ENCODE measurements around the gene MAGI1. TPM values are rescaled to one million over a fixed set of nuclear protein-coding genes. Genes with fewer than 3 reads are reported as not detected.

Gene MAGI1
- total and polyA plus RNA-seq, 10 donors = 3.5 to 104 (median 62.3) TPM

DNA sequence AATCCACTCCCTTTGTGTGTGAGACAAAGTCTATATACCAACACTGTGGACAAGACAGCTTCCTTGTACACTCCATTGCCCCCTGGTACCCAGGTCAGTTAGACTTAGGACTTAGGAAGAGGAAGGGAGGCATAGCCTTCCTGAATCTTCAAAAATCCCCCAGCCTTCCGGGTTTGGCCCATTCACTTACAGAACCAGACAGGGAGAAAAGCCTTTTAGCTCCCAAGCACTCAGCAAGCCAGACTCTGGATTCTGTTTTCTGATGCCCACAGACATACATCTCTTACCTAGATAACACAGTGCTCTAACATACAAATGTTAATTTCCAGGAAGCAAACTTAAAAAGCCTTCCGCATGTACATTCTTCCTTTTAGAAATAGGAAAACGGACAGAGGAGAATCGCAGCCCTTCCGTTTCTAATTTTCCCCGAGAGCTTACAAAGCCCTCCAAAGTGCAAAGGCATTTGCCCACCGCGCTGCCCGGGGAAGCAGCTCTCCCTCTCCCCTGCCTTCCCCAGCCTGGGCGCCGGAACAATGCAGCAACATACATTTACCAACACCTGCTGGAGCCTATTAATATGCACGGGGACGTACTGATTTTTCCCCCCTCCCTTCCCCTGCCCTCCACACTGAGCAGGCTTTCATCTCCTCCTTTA, 442.0 kb downstream of the MAGI1 start:
- intact Hi-C loops (cut with DNase I; ENCODE audit: low total_unique reads) = no loop called here
- no peak overlapping the region for H3K27ac ChIP-seq
- H3K27me3 ChIP-seq (replicated peaks in 1 of 7) = peaks cover 0 to 26% (median 0%) of the 10 kb centered on the region in 7 donors
- WGBS, 5 donors = 14 to 27% (median 16%) methylated on average over 13 of the region's 13 CpGs
- TF ChIP-seq CTCF (IDR thresholded peaks at IDR 0.05 in 8 of 11, conservative IDR thresholded peaks at IDR 0.05 in 3 of 11) = no peak
- no peak for TF ChIP-seq POLR2AphosphoS5 (IDR thresholded peaks at IDR 0.05)
- no peak for TF ChIP-seq POLR2A (IDR thresholded peaks at IDR 0.05)
- H3K4me1 ChIP-seq = peaks cover 0 to 23% (median 4%) of the 10 kb centered on the region in 6 donors
- no peaks in the 10 kb centered on the region for H3K36me3 ChIP-seq
- peak overlapping the region in 1 of 8 donors; percentile 31 for H3K4me3 ChIP-seq
- no peaks in the 10 kb centered on the region for H3K9me3 ChIP-seq
- no peak for DNase-seq

DNA sequence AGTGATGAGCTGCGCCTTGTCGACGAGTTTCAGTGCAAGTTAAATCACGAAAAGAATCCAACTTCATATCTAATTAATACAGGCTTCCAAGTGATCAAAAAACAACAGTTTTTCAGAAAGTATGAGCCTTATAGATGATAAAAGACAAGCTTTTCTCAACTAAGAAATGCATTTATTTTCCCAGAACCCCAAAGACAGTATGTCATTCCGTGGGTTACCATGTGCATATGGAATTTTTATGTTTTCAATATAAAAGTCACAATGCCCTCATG, 442.8 kb downstream of the MAGI1 start:
- no peak overlapping the region for H3K4me3 ChIP-seq
- no peaks in the 10 kb centered on the region for H3K9me3 ChIP-seq
- TF ChIP-seq POLR2AphosphoS5 (IDR thresholded peaks at IDR 0.05) (no peak), POLR2A (IDR thresholded peaks at IDR 0.05) (no peak), CTCF (IDR thresholded peaks at IDR 0.05 in 8 of 11, conservative IDR thresholded peaks at IDR 0.05 in 3 of 11) (no peak)
- no peaks in the 10 kb centered on the region for H3K36me3 ChIP-seq
- peaks cover 0 to 23% (median 4%) of the 10 kb centered on the region in 6 donors for H3K4me1 ChIP-seq
- intact Hi-C loops (cut with DNase I; ENCODE audit: low total_unique reads) = no loop called here
- WGBS, 5 donors = 69 to 75% (median 74%) methylated on average over 5 of the region's 5 CpGs
- DNase-seq = no peak
- H3K27me3 ChIP-seq (replicated peaks in 1 of 7) = peaks cover 0 to 26% (median 0%) of the 10 kb centered on the region in 7 donors
- H3K27ac ChIP-seq = no peak overlapping the region

- no peak overlapping the region for H3K4me3 ChIP-seq
- DNase-seq = no peak
- H3K9me3 ChIP-seq = no peaks in the 10 kb centered on the region
- intact Hi-C loops (cut with DNase I; ENCODE audit: low total_unique reads) = no loop called here
- 70 to 75% (median 74%) methylated on average over 8 of the region's 8 CpGs for WGBS, 5 donors
- H3K4me1 ChIP-seq = peaks cover 0 to 23% (median 5%) of the 10 kb centered on the region in 6 donors
- no peaks in the 10 kb centered on the region for H3K36me3 ChIP-seq
- peaks cover 0 to 26% (median 0%) of the 10 kb centered on the region in 7 donors for H3K27me3 ChIP-seq (replicated peaks in 1 of 7)
- TF ChIP-seq CTCF (IDR thresholded peaks at IDR 0.05 in 8 of 11, conservative IDR thresholded peaks at IDR 0.05 in 3 of 11) (no peak), POLR2A (IDR thresholded peaks at IDR 0.05) (no peak), POLR2AphosphoS5 (IDR thresholded peaks at IDR 0.05) (no peak)
- H3K27ac ChIP-seq = no peak overlapping the region
Observed at GRCh38 chr3:65595222-65596028, 443.3 kb downstream of the MAGI1 start.
